Neutrophil (primary cell): ENCODE results near the gene SASH1.
"Not testable (repeated sequence)": the region's sequence is repeated elsewhere in the genome, so short reads cannot be mapped to it uniquely, and the experiment has no call there.

ENCODE experiments used
- H3K27ac ChIP-seq: fragments of 200-600 bp; sonication (generic); 2 replicates; pipeline ENCODE4 v1.5.1; 2016; ENCODE audit warnings: mild to moderate bottlenecking, moderate library complexity
- H3K27me3 ChIP-seq: fragments of 200-600 bp; sonication (generic); 2 replicates; pipeline ENCODE4 v1.6.0; 2016; ENCODE audit warnings: mild to moderate bottlenecking
- H3K36me3 ChIP-seq: fragments of 200-600 bp; sonication (generic); 2 replicates; pipeline ENCODE4 v1.5.1; 2017
- H3K4me1 ChIP-seq, 2 experiments: fragments of 200-600 bp in 1 of 2; sonication (generic) in 1 of 2; 1 replicate in 1 of 2; 2 replicates in 1 of 2; pipeline versions ENCODE4 v1.5.1 to v1.6.1; 2013 to 2016; ENCODE audit warnings: low read depth in 1 of 2, low read length in 1 of 2, mild to moderate bottlenecking in 1 of 2, moderate library complexity in 1 of 2; ENCODE audit not compliant: control insufficient read depth in 1 of 2, insufficient read depth in 1 of 2
- H3K4me3 ChIP-seq, 2 experiments: fragments of 200-600 bp in 1 of 2; sonication (generic) in 1 of 2; 1 replicate in 1 of 2; 2 replicates in 1 of 2; pipeline ENCODE4 v1.5.1; 2013 to 2016; ENCODE audit warnings: low read depth in 1 of 2, low read length in 1 of 2, mild to moderate bottlenecking in 1 of 2, moderate library complexity in 1 of 2
- H3K9me3 ChIP-seq: fragments of 200-600 bp; sonication (generic); 2 replicates; pipeline ENCODE4 v1.5.1; 2016
- TF ChIP-seq, protein P1 (sequence below): fragments of 200-600 bp; sonication (generic); IDR thresholded peaks from 2 replicates; pipeline ENCODE4 v1.5.1; 2016; ENCODE audit warnings: antibody characterized with exemption

Gene SASH1

DNA sequence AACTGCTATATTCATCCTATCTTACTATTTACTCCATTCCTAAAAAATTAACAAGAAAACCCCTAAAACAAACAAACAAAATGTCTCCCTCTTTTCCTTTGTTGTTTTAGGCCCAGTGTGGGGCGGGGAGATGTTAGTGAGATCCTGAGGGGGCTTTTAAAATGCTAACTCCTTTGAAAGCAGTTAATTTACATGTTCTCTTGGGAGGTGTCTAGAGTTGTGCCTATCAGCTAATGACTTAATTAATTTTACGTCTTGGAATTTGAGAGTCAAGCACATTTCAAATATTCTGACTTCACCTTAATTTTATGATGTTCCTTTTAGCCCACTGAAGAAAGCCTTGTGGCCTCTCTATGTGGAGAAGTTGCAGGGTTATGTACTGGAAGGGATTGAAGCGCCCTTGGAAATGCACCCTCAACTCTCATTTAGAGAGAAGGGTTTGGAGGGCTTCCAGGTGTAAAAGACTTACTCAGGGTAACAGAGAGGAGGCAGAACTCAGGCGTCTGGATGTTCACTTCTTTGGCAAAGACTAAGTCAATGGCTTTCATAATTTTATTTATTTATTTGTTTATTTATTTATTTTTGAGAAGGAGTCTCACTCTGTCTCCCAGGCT, 4.9 kb downstream of the SASH1 start:
- Histone ChIP-seq H3K27ac (no peak overlapping the region), H3K9me3 (no peaks in the 10 kb centered on the region), H3K36me3 (no peaks in the 10 kb centered on the region), H3K4me3 (no peak overlapping the region), H3K27me3 (peaks cover 55% of the 10 kb centered on the region), H3K4me1 (no peaks in the 10 kb centered on the region)
- TF ChIP-seq, protein P1, sequence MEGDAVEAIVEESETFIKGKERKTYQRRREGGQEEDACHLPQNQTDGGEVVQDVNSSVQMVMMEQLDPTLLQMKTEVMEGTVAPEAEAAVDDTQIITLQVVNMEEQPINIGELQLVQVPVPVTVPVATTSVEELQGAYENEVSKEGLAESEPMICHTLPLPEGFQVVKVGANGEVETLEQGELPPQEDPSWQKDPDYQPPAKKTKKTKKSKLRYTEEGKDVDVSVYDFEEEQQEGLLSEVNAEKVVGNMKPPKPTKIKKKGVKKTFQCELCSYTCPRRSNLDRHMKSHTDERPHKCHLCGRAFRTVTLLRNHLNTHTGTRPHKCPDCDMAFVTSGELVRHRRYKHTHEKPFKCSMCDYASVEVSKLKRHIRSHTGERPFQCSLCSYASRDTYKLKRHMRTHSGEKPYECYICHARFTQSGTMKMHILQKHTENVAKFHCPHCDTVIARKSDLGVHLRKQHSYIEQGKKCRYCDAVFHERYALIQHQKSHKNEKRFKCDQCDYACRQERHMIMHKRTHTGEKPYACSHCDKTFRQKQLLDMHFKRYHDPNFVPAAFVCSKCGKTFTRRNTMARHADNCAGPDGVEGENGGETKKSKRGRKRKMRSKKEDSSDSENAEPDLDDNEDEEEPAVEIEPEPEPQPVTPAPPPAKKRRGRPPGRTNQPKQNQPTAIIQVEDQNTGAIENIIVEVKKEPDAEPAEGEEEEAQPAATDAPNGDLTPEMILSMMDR, result no peak

DNA sequence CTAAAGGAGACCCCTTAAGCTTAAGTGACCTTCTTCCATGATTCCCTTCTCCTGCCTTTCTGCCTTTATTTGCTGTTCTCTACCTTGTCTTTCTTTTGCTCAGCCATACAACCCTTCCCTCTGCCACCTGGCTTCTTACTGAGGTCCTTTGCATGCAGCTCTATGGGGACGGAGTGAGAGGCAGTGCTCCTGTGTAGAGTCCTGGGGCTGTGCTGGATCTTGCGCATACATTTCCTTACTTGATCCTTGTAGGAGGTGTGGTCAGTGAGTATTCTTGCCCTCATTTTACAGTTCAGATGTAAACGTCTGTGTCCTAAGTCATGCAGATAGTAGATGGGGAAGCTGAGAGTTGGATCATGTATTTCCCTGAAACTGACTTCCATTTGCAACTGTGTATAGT, 5.7 kb downstream of the SASH1 start:
- H3K9me3 ChIP-seq, result no peaks in the 10 kb centered on the region
- no peaks in the 10 kb centered on the region for H3K4me1 ChIP-seq
- no peak overlapping the region for H3K27ac ChIP-seq
- TF ChIP-seq, protein P1, result no peak
- no peak overlapping the region for H3K4me3 ChIP-seq
- H3K27me3 ChIP-seq, result peaks cover 47% of the 10 kb centered on the region
- H3K36me3 ChIP-seq, result no peaks in the 10 kb centered on the region

DNA sequence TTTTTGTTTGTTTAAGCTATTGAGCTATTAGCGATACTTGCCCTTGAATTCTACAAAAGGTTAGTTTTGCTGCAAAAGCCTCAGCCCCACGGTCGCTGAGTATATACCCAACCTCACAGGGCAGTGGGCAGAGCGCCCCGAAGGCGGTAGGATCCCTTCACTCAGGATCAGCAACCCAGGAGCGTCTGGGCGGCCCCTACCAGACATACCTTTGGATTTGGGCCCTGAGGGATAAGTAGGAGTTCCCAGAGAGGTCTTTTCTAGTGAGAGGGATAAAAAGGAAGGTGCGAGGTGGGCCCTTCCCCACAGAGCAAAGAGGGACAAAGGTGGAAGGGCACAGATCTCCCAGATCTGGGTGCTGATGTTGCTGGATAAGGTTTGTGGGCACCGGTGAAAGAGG, 6.1 kb downstream of the SASH1 start:
- TF ChIP-seq, protein P1, result no peak
- Histone ChIP-seq H3K27ac (no peak overlapping the region), H3K27me3 (peaks cover 43% of the 10 kb centered on the region), H3K4me3 (no peak overlapping the region), H3K36me3 (no peaks in the 10 kb centered on the region), H3K4me1 (no peaks in the 10 kb centered on the region), H3K9me3 (no peaks in the 10 kb centered on the region)

DNA sequence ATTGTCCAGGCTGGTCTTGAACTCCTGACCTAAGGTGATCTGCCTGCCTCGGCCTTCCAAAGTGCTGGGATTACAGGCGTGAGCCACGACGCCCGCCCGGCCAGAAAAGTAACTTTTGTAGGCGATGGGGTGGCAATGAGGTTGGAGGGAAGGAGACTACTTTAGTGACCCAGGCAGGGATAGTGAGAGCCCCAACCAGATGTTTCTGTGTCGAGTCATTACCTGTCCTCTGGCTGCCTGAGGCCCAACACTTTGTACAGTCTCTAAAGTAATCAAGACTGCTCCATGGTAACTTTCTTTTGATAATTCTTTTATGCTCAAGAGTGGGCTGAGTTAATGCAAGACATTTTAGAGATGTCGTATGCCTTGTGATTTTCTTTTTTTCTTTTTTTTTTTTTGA, 6.8 kb downstream of the SASH1 start:
- Histone ChIP-seq H3K9me3 (no peaks in the 10 kb centered on the region), H3K36me3 (no peaks in the 10 kb centered on the region), H3K27me3 (peaks cover 36% of the 10 kb centered on the region), H3K27ac (no peak overlapping the region), H3K4me1 (no peaks in the 10 kb centered on the region), H3K4me3 (no peak overlapping the region)
- TF ChIP-seq, protein P1, result no peak

DNA sequence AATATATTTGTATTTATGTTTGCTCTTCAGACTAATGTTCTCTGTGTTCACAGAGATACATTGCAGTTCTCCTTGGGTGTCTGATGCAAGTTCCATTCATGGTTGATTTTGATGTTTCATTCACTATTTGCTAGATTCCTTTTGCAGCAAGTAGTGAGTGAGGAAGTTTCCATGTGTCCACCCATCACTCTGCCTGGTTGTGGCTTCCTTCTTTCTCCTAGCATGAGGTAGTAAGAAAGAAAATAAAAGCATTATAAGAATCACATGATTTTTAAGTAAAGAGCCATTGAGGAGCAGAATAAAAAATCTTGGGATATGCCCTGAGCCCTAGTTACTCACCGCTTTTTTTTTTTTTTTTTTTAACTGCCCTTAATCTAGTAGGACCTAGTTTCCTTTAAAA, 8.7 kb downstream of the SASH1 start:
- Histone ChIP-seq H3K4me1 (no peaks in the 10 kb centered on the region), H3K27ac (no peak overlapping the region), H3K4me3 (no peak overlapping the region), H3K9me3 (no peaks in the 10 kb centered on the region), H3K27me3 (peaks cover 18% of the 10 kb centered on the region), H3K36me3 (no peaks in the 10 kb centered on the region)
- TF ChIP-seq, protein P1, result no peak

DNA sequence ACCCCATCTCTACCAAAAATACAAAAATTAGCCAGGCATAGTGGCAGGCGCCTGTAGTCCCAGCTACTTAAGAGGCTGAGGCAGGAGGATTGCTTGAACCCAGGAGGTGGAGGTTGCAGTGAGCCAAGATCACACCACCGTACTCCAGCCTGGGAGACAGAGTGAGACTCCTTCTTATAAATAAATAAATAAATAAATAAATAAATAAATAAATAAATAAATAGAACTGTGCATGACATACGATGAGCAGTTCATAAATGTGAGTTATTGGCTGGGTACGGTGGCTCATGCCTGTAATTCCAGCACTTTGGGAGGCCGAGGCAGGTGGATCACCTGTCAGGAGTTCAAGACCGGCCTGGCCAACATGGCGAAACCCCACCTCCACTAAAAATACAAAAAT, 9.8 kb downstream of the SASH1 start:
- H3K4me1 ChIP-seq, H3K36me3 ChIP-seq, H3K9me3 ChIP-seq, H3K4me3 ChIP-seq, H3K27me3 ChIP-seq, H3K27ac ChIP-seq: not testable (repeated sequence)
